Nephron progenitor cell (in vitro differentiated cells): Measurements from ENCODE around the gene GPRIN1.

Experiments used
- DNase-seq: peaks from one replicate; pipeline ENCODE4 v3.0.0; 2021
- H3K27ac Mint-ChIP-seq: 2 replicates; pipeline ENCODE4 v1.8.0; 2021; ENCODE audit warnings: mild to moderate bottlenecking, moderate library complexity, mixed read lengths
- H3K27me3 Mint-ChIP-seq: 2 replicates; pipeline ENCODE4 v1.8.0; 2021; ENCODE audit warnings: mild to moderate bottlenecking, low read depth, mixed read lengths; ENCODE audit not compliant: poor library complexity
- H3K36me3 Mint-ChIP-seq: 2 replicates; pipeline ENCODE4 v1.8.0; 2021; ENCODE audit warnings: low read depth, mixed read lengths
- H3K4me1 Mint-ChIP-seq: 2 replicates; pipeline ENCODE4 v1.8.0; 2021; ENCODE audit warnings: mixed read lengths
- H3K4me3 Mint-ChIP-seq: 2 replicates; pipeline ENCODE4 v1.8.0; 2021; ENCODE audit warnings: mild to moderate bottlenecking, moderate library complexity, mixed read lengths
- H3K9me3 Mint-ChIP-seq: 2 replicates; pipeline ENCODE4 v1.8.0; 2021; ENCODE audit warnings: mild to moderate bottlenecking, moderate library complexity, mixed read lengths
- TF ChIP-seq, protein P1 (sequence below): fragments of 200-600 bp; sonication (generic); IDR thresholded peaks from 2 replicates; pipeline ENCODE4 v1.5.0; 2021; ENCODE audit warnings: antibody characterized with exemption

GPRIN1 gene

DNA sequence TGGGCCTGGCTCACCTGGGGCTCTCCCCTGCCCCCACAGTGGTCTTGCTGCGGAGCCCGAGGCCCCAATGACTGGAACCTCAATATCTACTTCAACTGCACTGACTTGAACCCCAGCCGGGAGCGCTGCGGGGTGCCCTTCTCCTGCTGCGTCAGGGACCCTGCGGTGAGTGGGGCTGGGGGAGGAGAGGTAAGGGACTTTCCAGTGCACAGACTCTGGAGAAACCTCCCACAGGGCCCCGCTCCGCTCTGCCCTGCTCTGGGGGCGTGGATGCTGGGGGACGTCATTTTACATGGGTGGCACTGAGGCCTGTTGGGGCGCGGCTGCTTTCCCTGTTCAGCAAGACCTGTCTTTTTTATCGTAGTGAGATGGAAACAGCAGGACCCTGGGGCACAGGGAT is 44.9 kb upstream of the GPRIN1 start:
- Mint-ChIP-seq H3K4me3 (no peak overlapping the region), H3K27me3 (peaks cover 11% of the 10 kb centered on the region), H3K27ac (no peak overlapping the region), H3K9me3 (no peaks in the 10 kb centered on the region), H3K4me1 (peaks cover 31% of the 10 kb centered on the region), H3K36me3 (no peaks in the 10 kb centered on the region)
- no peak for DNase-seq
- TF ChIP-seq, protein P1, sequence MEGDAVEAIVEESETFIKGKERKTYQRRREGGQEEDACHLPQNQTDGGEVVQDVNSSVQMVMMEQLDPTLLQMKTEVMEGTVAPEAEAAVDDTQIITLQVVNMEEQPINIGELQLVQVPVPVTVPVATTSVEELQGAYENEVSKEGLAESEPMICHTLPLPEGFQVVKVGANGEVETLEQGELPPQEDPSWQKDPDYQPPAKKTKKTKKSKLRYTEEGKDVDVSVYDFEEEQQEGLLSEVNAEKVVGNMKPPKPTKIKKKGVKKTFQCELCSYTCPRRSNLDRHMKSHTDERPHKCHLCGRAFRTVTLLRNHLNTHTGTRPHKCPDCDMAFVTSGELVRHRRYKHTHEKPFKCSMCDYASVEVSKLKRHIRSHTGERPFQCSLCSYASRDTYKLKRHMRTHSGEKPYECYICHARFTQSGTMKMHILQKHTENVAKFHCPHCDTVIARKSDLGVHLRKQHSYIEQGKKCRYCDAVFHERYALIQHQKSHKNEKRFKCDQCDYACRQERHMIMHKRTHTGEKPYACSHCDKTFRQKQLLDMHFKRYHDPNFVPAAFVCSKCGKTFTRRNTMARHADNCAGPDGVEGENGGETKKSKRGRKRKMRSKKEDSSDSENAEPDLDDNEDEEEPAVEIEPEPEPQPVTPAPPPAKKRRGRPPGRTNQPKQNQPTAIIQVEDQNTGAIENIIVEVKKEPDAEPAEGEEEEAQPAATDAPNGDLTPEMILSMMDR = no peak

DNA sequence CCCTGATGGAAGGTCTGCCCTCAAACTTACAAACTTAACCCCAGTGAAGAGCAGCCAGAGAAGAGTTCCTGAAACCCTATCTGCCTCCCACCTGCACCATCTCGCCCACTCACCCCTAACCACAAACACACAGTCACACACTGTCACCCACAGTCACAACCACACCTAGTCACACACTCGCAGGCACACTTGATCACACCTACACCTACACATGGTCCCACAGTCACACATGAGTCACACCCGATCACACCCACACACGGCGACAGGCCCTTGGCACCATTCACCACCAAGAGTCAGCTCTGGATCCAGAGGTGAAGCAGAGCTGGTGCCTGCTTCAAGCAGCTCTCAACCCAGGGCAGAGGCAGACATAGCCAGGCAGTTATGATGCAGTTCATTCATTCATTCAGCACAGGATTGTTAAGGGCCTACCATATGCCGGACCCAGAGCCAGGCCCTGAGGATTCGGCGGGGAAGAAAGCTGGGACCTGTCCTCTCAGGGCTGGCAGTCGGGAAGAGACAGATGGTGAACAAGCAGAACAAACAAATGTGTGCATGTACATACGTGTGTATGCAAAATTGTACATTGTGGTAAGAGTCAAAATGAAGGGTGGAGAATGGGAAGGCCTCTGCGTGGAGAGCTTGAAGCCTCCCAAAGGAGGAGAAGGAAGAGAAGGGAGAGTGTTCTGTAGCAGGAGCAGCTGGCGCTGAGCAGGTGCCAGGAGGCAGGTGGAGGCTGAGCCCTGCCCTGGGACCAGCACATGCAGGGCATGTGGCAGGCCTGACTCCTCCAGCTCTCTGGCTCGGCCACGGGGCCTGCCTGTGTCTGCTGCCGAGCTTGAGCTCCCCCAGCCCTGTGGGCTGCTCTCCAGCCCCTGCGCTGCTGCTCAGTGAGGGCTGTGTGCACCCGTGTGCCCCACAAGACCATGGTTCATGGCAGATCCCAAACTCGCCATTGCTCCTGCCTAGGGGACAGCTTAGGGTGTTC is 43.7 kb upstream of the GPRIN1 start:
- no peak overlapping the region for H3K27ac Mint-ChIP-seq
- TF ChIP-seq, protein P1 = no peak
- no peaks in the 10 kb centered on the region for H3K9me3 Mint-ChIP-seq
- H3K4me1 Mint-ChIP-seq = peaks cover 36% of the 10 kb centered on the region
- no peaks in the 10 kb centered on the region for H3K36me3 Mint-ChIP-seq
- H3K4me3 Mint-ChIP-seq = no peak overlapping the region
- DNase-seq = no peak
- H3K27me3 Mint-ChIP-seq = peaks cover 8% of the 10 kb centered on the region

DNA sequence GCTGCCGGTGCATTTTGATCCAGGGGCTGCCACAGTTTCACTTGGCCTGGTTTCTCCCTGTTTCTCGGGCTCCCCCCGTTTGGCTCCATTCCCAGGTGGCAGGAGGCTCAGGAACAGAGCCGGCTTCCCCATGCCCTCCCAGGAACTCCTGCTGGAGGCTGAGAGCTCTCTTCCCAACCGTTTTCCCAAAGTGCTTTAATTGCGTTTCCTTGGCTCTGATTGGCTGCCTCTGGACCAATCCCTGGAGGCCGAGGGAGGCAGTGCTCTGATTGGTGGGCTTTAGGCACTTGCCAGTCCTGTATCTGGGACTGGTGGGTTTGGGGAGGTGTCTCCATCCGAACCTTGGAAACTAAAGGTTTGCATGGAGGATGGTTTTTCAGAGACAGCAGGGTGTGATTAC is 42.2 kb upstream of the GPRIN1 start:
- no peak for DNase-seq
- no peaks in the 10 kb centered on the region for H3K36me3 Mint-ChIP-seq
- TF ChIP-seq, protein P1 = no peak
- H3K27me3 Mint-ChIP-seq = peaks cover 6% of the 10 kb centered on the region
- H3K4me1 Mint-ChIP-seq = peaks cover 42% of the 10 kb centered on the region
- no peak overlapping the region for H3K27ac Mint-ChIP-seq
- no peaks in the 10 kb centered on the region for H3K9me3 Mint-ChIP-seq
- H3K4me3 Mint-ChIP-seq = no peak overlapping the region

DNA sequence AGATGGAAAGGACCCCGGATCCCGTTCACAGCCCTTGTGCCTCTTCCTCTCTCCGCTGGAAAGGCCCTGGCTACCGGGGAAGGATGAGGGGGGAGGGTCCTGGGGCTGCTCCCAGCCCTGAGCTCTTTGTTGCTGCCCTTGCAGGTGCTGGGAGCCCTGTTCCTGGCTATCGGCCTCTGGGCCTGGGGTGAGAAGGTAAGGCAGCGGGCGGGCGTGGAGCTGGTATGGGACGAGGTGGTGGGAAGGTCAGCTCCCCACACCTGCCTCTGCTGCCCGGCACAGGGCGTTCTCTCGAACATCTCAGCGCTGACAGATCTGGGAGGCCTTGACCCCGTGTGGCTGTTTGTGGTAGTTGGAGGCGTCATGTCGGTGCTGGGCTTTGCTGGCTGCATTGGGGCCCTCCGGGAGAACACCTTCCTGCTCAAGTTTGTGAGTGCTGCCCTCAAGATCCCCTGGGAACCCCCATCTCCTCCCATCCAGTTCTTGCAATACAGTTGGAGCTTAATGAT is 41.6 kb upstream of the GPRIN1 start:
- TF ChIP-seq, protein P1 = no peak
- H3K4me3 Mint-ChIP-seq = no peak overlapping the region
- peaks cover 6% of the 10 kb centered on the region for H3K27me3 Mint-ChIP-seq
- no peaks in the 10 kb centered on the region for H3K9me3 Mint-ChIP-seq
- H3K36me3 Mint-ChIP-seq = no peaks in the 10 kb centered on the region
- DNase-seq = no peak
- peaks cover 47% of the 10 kb centered on the region for H3K4me1 Mint-ChIP-seq
- H3K27ac Mint-ChIP-seq = no peak overlapping the region

DNA sequence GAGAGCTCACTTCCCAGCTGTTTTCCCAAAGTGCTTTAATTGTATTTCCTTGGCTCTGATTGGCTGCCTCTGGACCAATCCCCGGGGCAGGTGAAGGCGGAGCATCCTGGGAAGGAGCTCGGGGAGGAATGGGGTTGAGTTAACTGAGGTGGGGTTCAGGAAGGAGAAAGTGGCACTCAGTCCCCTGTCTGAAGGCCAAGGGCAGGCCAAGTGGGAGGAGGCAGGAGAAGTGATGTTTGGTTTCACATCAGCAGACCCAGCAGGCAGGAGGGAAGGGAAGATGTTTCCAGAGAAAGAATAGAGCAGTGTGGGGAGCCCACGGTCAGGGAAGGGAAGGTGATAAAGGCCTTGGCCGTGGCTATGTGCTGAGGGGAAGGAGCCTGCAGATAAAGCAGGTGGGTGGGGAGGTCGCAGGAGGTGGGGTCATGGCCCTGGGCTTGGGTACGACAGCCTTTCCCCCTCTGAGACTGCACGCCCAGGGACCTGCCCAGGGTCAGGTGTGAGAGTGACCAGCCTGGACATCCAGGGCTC is 40.5 kb upstream of the GPRIN1 start:
- DNase-seq = no peak
- H3K9me3 Mint-ChIP-seq = no peaks in the 10 kb centered on the region
- TF ChIP-seq, protein P1 = no peak
- no peak overlapping the region for H3K4me3 Mint-ChIP-seq
- peaks cover 6% of the 10 kb centered on the region for H3K27me3 Mint-ChIP-seq
- H3K27ac Mint-ChIP-seq = no peak overlapping the region
- H3K36me3 Mint-ChIP-seq = no peaks in the 10 kb centered on the region
- H3K4me1 Mint-ChIP-seq = peaks cover 47% of the 10 kb centered on the region
